DND-41 (cell line): ENCODE measurements around the gene NLGN4Y.

ENCODE experiments used
- EZH2 ChIP-seq: IDR thresholded peaks from 3 replicates; pipeline ENCODE4 v1.6.1; 2012; ENCODE audit warnings: borderline replicate concordance, low read depth, mild to moderate bottlenecking, moderate library complexity, low read length, inconsistent platforms; ENCODE audit not compliant: severe bottlenecking
- TF ChIP-seq, protein P1 (sequence below): IDR thresholded peaks from 2 replicates; pipeline ENCODE4 v1.5.1; 2012; ENCODE audit warnings: borderline replicate concordance, low read length, moderate library complexity, mild to moderate bottlenecking; ENCODE audit not compliant: poor library complexity, severe bottlenecking; ENCODE audit errors: extremely low read depth

GRCh38 chrY:14804041-14804440 is 279.7 kb downstream of the NLGN4Y start:
- TF ChIP-seq, protein P1, sequence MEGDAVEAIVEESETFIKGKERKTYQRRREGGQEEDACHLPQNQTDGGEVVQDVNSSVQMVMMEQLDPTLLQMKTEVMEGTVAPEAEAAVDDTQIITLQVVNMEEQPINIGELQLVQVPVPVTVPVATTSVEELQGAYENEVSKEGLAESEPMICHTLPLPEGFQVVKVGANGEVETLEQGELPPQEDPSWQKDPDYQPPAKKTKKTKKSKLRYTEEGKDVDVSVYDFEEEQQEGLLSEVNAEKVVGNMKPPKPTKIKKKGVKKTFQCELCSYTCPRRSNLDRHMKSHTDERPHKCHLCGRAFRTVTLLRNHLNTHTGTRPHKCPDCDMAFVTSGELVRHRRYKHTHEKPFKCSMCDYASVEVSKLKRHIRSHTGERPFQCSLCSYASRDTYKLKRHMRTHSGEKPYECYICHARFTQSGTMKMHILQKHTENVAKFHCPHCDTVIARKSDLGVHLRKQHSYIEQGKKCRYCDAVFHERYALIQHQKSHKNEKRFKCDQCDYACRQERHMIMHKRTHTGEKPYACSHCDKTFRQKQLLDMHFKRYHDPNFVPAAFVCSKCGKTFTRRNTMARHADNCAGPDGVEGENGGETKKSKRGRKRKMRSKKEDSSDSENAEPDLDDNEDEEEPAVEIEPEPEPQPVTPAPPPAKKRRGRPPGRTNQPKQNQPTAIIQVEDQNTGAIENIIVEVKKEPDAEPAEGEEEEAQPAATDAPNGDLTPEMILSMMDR = no peak
- no peak for TF ChIP-seq EZH2
